OCI-LY1 (cell line): ENCODE data around the gene FMOD.

Experiments used
- CTCF ChIP-seq: fragments of 200-600 bp; sonication (generic), shearing (Covaris generic); IDR thresholded peaks from 2 replicates; pipeline ENCODE4 v1.5.1; 2017; ENCODE audit warnings: mild to moderate bottlenecking, antibody characterized with exemption, low read length, moderate library complexity, mixed read lengths
- EZH2 ChIP-seq: fragments of 200-600 bp; sonication (generic), shearing (Covaris generic); IDR thresholded peaks from 2 replicates; pipeline ENCODE4 v1.8.0; 2017; ENCODE audit warnings: borderline replicate concordance, mixed run types, mild to moderate bottlenecking, antibody characterized with exemption, low read length, moderate library complexity, mixed read lengths

GRCh38 chr1:203396595-203397194 is 45.8 kb upstream of the FMOD start:
- TF ChIP-seq EZH2 (no peak), CTCF (no peak)
